ENCODE measurements around the gene IGSF9B. TPM values are rescaled to one million over a fixed set of nuclear protein-coding genes. Genes with fewer than 3 reads are reported as not detected.

Gene IGSF9B
- total RNA-seq, 1 experiment from 2014 or later = 0.07 TPM

- in situ Hi-C loops (cut with HindIII; ENCODE audit: low pct_unique_long_range_greater_than_20kb, low sequenced_read_pairs) = no loop called here
- DNase-seq (ENCODE audit: low read depth) = no peak
These were observed 11.4 kb downstream of the IGSF9B start for GRCh38 chr11:133945087-133945974.

GRCh38 chr11:133943950-133944698 lies 12.6 kb downstream of the IGSF9B start:
- DNase-seq (ENCODE audit: low read depth) = no peak
- in situ Hi-C loops (cut with HindIII; ENCODE audit: low pct_unique_long_range_greater_than_20kb, low sequenced_read_pairs) = no loop called here

GRCh38 chr11:133942577-133942976 lies 14.2 kb downstream of the IGSF9B start:
- no peak for DNase-seq (ENCODE audit: low read depth)
- in situ Hi-C loops (cut with HindIII; ENCODE audit: low pct_unique_long_range_greater_than_20kb, low sequenced_read_pairs) = no loop called here

DNA sequence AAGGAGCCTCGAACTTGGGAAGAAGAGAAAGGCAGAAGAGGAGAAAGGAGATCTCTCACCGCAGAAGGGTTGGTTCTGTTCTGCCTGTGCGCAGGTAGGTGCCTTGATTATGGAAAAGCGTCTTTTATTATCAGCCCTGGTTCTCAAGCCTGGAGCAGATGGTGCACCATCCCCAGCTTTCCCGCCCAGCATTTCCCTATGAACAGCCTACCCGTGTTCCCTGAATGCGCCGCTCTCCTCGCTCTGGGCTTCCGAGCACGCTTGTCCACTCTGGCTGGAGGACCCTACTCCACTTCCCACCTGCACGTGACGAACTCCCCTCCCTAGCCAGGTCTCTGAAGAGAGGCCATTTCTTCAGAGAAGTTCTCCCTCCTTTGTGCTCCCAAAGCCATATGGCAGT lies 15.2 kb downstream of the IGSF9B start:
- in situ Hi-C loops (cut with HindIII; ENCODE audit: low pct_unique_long_range_greater_than_20kb, low sequenced_read_pairs) = no loop called here
- no peak for DNase-seq (ENCODE audit: low read depth)

DNA sequence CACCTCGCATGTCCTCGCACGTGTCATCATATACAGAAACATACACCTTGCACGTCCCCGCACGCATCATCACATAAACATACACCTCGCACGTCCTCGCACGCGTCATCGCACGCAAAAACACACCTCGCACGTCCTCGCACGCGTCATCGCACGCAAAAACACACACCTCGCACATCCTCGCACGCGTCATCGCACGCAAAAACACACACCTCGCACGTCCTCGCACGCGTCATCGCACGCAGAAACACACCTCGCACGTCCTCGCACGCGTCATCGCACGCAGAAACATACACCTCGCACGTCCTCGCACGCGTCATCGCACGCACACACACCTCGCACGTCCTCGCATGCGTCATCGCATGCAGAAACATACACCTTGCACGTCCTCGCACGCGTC lies 16.7 kb downstream of the IGSF9B start:
- DNase-seq (ENCODE audit: low read depth) = no peak
- in situ Hi-C loops (cut with HindIII; ENCODE audit: low pct_unique_long_range_greater_than_20kb, low sequenced_read_pairs) = no loop called here

- DNase-seq (ENCODE audit: low read depth) = no peak
- in situ Hi-C loops (cut with HindIII; ENCODE audit: low pct_unique_long_range_greater_than_20kb, low sequenced_read_pairs) = no loop called here
These were observed 17.2 kb downstream of the IGSF9B start for GRCh38 chr11:133939558-133939957.

GRCh38 chr11:133938166-133938565 lies 18.6 kb downstream of the IGSF9B start:
- in situ Hi-C loops (cut with HindIII; ENCODE audit: low pct_unique_long_range_greater_than_20kb, low sequenced_read_pairs) = no loop called here
- DNase-seq (ENCODE audit: low read depth) = no peak

DNA sequence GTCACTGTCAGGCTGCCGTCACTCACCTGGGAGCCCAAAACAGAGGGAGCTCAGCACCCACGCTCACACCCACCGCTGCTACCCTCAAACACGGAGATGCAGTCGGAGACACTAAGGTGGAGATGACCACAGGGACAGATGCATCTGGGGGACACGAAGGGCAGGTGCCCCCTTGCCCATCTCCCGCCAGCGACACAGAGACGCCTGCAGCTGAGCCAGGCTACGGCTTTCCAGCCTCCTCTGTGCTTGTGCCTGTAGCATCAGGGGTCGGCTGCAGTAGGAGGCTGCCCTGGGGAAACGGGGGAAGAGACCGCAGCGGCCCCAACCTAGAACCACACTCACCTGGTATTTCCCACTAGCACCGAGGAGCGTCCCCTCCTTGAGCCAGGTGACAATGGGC lies 19.3 kb downstream of the IGSF9B start:
- in situ Hi-C loops (cut with HindIII; ENCODE audit: low pct_unique_long_range_greater_than_20kb, low sequenced_read_pairs) = no loop called here
- no peak for DNase-seq (ENCODE audit: low read depth)

- in situ Hi-C loops (cut with HindIII; ENCODE audit: low pct_unique_long_range_greater_than_20kb, low sequenced_read_pairs) = no loop called here
- no peak for DNase-seq (ENCODE audit: low read depth)
These were observed 19.8 kb downstream of the IGSF9B start for GRCh38 chr11:133937015-133937414.

DNA sequence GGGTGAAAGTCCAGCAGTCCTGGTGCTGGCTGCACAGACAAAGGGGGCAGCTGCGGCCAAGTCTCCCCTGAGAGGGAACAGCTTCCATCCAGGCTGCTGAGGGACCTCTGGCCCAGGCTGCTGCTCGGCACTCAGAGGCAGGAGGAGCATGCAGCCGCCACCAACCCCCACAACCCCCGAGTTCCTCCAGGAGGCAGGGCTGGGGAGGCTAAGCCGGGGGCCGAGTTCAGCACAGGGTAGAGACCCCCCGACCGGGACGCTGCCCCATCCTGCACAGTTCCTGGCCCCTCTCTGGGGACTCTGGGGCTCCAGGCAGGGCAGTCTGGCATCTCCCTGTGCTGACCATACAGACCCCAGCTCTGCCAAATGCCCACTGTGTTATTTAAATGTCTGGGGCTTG lies 20.2 kb downstream of the IGSF9B start:
- in situ Hi-C loops (cut with HindIII; ENCODE audit: low pct_unique_long_range_greater_than_20kb, low sequenced_read_pairs) = no loop called here
- DNase-seq (ENCODE audit: low read depth) = no peak

DNA sequence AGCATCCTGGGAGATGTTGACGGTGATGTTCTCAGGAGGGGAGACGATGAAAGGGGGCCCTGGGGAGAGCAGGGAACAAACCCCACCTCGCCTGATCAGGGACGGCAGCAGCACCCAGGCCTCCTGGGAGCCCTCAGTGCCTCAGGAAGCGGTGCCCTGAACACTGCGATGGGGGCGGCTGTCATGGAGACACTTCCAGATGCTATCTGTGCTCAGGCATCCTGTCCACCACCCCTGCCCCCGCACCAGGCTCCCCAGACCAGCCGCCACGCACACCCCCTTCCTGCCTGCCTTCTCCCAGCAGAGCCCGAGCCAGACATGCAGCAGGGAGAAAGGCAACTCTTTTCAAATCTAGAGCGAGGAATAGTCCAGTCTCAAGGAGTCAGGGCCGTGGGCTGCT lies 20.6 kb downstream of the IGSF9B start:
- in situ Hi-C loops (cut with HindIII; ENCODE audit: low pct_unique_long_range_greater_than_20kb, low sequenced_read_pairs) = no loop called here
- no peak for DNase-seq (ENCODE audit: low read depth)

GRCh38 chr11:133935551-133935910 lies 21.2 kb downstream of the IGSF9B start:
- DNase-seq (ENCODE audit: low read depth) = no peak
- in situ Hi-C loops (cut with HindIII; ENCODE audit: low pct_unique_long_range_greater_than_20kb, low sequenced_read_pairs) = no loop called here

DNA sequence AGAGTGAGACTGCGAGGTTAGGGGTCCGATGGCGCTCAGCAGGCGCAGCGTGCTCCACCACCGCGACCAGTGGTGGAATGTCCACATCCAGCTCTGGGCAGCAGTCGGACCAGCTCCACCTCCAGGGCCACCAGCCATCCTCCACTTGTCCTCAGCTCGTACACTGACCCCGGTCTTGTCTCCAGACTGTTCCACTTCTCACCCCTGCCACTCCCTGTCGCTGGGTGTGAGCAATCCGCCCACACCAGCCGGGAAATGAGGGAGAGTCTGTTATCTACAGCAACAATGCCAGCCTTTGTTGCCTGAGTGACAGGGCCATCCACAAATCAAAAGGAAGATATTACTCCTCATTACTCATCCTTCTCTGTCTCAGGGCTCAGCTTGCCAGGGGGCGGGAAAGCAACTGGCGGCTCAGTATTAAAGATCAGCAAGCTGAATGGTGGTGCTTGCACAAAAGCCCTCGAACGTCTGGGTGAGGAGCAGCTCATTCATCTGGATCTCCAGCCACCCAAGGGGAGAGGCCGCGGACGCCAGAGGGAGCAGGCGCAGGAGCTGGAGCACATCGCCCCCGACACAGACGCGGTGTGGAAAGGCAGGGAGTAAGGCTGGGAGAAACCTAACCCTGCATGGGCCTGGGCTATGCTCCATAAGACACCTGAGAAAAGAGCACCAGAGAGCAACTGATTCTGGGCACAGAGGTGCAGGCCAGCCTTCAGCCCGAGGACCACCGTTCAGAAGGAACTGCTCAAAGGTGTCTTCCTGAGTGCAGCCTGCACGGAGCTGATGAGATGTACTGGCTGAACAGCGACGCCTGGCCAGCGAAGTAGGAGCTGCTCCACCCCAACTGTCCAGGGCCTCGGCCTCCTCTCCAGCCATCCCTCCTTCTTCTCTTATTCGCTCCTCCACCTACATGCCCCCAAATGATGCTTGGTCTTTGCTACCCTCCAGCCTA lies 21.9 kb downstream of the IGSF9B start:
- DNase-seq (ENCODE audit: low read depth) = peak; percentile 77
- in situ Hi-C loops (cut with HindIII; ENCODE audit: low pct_unique_long_range_greater_than_20kb, low sequenced_read_pairs) = no loop called here

DNA sequence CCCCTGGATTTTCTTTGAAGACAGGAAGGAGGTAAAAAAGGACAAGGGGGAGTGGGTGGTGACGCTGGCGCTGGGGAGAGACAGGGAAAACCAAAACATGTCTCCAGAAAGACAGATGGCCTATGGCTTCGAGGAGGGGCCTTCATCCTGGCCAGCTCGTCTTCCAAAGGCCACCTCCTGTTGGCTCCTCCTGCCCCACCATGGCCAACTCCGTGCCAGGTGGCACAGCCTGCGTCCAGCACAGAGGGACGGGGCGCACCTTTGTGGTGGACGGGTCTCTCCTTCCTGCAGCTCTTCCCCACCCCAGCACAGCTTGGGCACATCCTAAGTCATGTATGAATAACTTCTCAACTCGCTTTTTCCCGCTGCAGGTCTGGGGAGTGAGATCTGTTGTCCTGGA lies 22.7 kb downstream of the IGSF9B start:
- in situ Hi-C loops (cut with HindIII; ENCODE audit: low pct_unique_long_range_greater_than_20kb, low sequenced_read_pairs) = no loop called here

DNA sequence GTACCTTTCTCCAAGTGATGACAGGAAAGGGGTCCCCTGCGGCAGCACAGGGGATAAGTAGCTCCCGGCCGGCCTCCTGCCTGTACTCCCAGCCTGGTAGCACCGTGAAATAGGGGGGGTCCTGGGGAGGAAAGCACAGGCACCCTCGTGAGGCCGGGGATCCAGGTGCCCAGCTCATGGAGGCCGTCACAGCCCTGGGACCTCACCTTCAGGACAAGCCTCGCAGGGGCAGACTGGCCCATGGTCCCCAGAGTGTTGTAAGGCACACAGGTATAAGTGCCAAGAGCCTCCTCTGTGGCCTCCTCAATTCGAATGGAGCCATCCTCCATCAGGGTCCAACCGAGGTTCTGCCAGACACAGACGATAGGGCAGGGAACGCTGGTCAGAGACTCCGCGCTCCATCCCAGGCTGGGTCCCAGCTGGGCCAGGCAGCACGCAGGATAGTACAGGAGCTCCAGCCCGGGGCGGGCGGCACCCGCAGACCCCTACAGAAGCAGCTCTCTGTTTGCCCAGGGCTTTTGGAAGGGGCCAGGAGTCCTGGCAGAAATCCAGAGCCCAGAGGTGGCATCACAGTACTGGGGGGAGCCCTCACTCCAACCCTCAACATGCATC lies 25.2 kb downstream of the IGSF9B start:
- in situ Hi-C loops (cut with HindIII; ENCODE audit: low pct_unique_long_range_greater_than_20kb, low sequenced_read_pairs) = no loop called here
- no peak for DNase-seq (ENCODE audit: low read depth)

More for the DNA sequence above, 22.7 kb downstream of the IGSF9B start:
- no peak for DNase-seq (ENCODE audit: low read depth)

- in situ Hi-C loops (cut with HindIII; ENCODE audit: low pct_unique_long_range_greater_than_20kb, low sequenced_read_pairs) = no loop called here
- DNase-seq (ENCODE audit: low read depth) = no peak
These were observed 25.9 kb downstream of the IGSF9B start for GRCh38 chr11:133930767-133931448.

DNA sequence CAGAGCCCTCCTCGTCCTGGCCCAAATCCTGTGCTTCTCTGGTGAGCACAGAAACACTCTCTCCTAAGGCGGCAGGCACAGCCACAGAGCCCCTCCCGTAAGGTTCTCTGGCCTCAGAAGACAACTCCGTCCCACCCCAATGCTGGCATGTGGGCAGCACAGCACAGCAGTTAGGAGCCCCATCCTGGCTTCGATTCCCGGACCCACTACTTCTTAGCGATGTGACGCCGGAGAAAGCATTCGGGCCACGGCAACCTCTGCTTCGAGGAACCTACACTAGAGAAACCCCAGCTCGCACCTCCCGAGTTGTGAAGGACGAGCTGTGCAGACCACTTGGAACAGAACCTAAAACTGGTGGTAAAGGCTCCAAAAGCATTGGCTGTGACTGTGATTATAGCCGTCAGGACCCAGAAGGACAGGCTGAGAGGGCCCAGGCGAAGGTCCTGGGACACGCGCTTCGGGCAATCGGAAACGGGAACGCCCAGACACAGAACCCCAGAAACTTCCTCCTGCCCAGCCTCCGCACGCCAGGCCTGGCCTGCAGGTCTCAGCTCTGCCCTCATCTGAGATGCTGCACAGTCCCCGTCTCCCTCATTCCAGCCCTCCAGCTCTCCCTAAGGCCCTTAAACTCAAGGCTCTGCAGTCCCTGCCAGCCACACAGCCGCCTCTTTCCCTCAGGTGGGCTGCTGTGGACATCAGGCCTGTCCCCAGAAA lies 26.6 kb downstream of the IGSF9B start:
- DNase-seq (ENCODE audit: low read depth) = no peak
- in situ Hi-C loops (cut with HindIII; ENCODE audit: low pct_unique_long_range_greater_than_20kb, low sequenced_read_pairs) = no loop called here
